ENCODE measurements around the gene TRPV6. TPM values are rescaled to one million over a fixed set of nuclear protein-coding genes. Genes with fewer than 3 reads are reported as not detected.

The TRPV6 gene
- total and polyA plus RNA-seq, 10 donors, result 0.05 to 0.32 (median 0.25) TPM; not detected in 3

- intact Hi-C loops (cut with DNase I; ENCODE audit: low total_unique reads), result no loop called here
- no peaks in the 10 kb centered on the region for H3K9me3 ChIP-seq
- no peaks in the 10 kb centered on the region for H3K27me3 ChIP-seq (replicated peaks in 1 of 7)
- WGBS, 5 donors, result 59 to 71% (median 64%) methylated on average over 14 of the region's 14 CpGs
- no peak for DNase-seq
- TF ChIP-seq POLR2AphosphoS5 (IDR thresholded peaks at IDR 0.05), result no peak
- H3K27ac ChIP-seq, result no peak overlapping the region
- peaks cover 0 to 69% (median 7%) of the 10 kb centered on the region in 6 donors for H3K36me3 ChIP-seq
- peaks cover 0 to 5% (median 0%) of the 10 kb centered on the region in 6 donors for H3K4me1 ChIP-seq
- no peak overlapping the region for H3K4me3 ChIP-seq
Observed at GRCh38 chr7:142864980-142865747, 20.4 kb downstream of the TRPV6 start.

DNA sequence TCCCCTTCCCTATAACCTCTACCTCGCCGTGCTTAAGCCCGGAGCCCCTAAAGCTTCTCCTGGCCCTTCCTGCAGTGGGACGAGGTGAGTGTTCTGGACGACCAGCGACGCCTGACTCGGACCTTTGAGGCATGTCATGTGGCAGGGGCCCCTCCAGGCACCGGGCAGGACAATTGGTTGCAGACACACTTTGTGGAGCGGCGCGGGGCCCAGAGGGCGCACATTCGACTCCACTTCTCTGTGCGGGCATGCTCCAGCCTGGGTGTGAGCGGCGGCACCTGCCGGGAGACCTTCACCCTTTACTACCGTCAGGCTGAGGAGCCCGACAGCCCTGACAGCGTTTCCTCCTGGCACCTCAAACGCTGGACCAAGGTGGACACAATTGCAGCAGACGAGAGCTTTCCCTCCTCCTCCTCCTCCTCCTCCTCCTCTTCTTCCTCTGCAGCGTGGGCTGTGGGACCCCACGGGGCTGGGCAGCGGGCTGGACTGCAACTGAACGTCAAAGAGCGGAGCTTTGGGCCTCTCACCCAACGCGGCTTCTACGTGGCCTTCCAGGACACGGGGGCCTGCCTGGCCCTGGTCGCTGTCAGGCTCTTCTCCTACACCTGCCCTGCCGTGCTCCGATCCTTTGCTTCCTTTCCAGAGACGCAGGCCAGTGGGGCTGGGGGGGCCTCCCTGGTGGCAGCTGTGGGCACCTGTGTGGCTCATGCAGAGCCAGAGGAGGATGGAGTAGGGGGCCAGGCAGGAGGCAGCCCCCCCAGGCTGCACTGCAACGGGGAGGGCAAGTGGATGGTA lies 21.5 kb downstream of the TRPV6 start:
- peaks cover 0 to 58% (median 7%) of the 10 kb centered on the region in 6 donors for H3K36me3 ChIP-seq
- no peaks in the 10 kb centered on the region for H3K27me3 ChIP-seq (replicated peaks in 1 of 7)
- H3K27ac ChIP-seq, result no peak overlapping the region
- no peak overlapping the region for H3K4me3 ChIP-seq
- no peak for DNase-seq
- 87 to 93% (median 89%) methylated on average over 35 to 37 of the region's 37 CpGs for WGBS, 5 donors
- intact Hi-C loops (cut with DNase I; ENCODE audit: low total_unique reads), result no loop called here
- TF ChIP-seq CTCF (IDR thresholded peaks at IDR 0.05 in 8 of 11, conservative IDR thresholded peaks at IDR 0.05 in 3 of 11) (no peak), POLR2AphosphoS5 (IDR thresholded peaks at IDR 0.05) (no peak), POLR2A (IDR thresholded peaks at IDR 0.05) (no peak)
- no peaks in the 10 kb centered on the region for H3K9me3 ChIP-seq
- H3K4me1 ChIP-seq, result peaks cover 0 to 5% (median 0%) of the 10 kb centered on the region in 6 donors

- Histone ChIP-seq H3K36me3 (peaks cover 0 to 46% (median 6%) of the 10 kb centered on the region in 6 donors), H3K27me3 (replicated peaks in 1 of 7) (no peaks in the 10 kb centered on the region), H3K27ac (no peak overlapping the region), H3K4me3 (no peak overlapping the region), H3K4me1 (peaks cover 0 to 5% (median 0%) of the 10 kb centered on the region in 6 donors), H3K9me3 (no peaks in the 10 kb centered on the region)
- 79 to 88% (median 85%) methylated on average over 7 of the region's 7 CpGs for WGBS, 5 donors
- DNase-seq, result no peak
- no peak for TF ChIP-seq POLR2A (IDR thresholded peaks at IDR 0.05)
- no peak for TF ChIP-seq POLR2AphosphoS5 (IDR thresholded peaks at IDR 0.05)
- no peak for TF ChIP-seq CTCF (IDR thresholded peaks at IDR 0.05 in 8 of 11, conservative IDR thresholded peaks at IDR 0.05 in 3 of 11)
- intact Hi-C loops (cut with DNase I; ENCODE audit: low total_unique reads), result no loop called here
Observed at GRCh38 chr7:142862786-142863400, 22.7 kb downstream of the TRPV6 start.

- 90 to 94% (median 92%) methylated on average over 4 of the region's 4 CpGs for WGBS, 5 donors
- Histone ChIP-seq H3K27me3 (replicated peaks in 1 of 7) (no peaks in the 10 kb centered on the region), H3K27ac (no peak overlapping the region), H3K4me3 (no peak overlapping the region), H3K9me3 (no peaks in the 10 kb centered on the region), H3K36me3 (peaks cover 0 to 42% (median 6%) of the 10 kb centered on the region in 6 donors), H3K4me1 (peaks cover 0 to 6% (median 0%) of the 10 kb centered on the region in 6 donors)
- intact Hi-C loops (cut with DNase I; ENCODE audit: low total_unique reads), result no loop called here
- TF ChIP-seq POLR2A (IDR thresholded peaks at IDR 0.05) (no peak), CTCF (IDR thresholded peaks at IDR 0.05 in 8 of 11, conservative IDR thresholded peaks at IDR 0.05 in 3 of 11) (no peak)
- no peak for DNase-seq
Observed at GRCh38 chr7:142862351-142862750, 23.2 kb downstream of the TRPV6 start.
